ENCODE results near the gene PRDM16. TPM values are rescaled to one million over a fixed set of nuclear protein-coding genes. Genes with fewer than 3 reads are reported as not detected.

The PRDM16 gene
- total RNA-seq, 1 experiment from 2014 or later = 1.6 TPM

GRCh38 chr1:3251807-3252428 is 182.9 kb downstream of the PRDM16 start:
- ATAC-seq = no peak
- Mint-ChIP-seq H3K4me1 (peaks cover 13% of the 10 kb centered on the region), H3K27ac (no peak overlapping the region), H3K36me3 (no peaks in the 10 kb centered on the region), H3K27me3 (ENCODE audit: low read depth) (peaks cover 18% of the 10 kb centered on the region), H3K4me3 (no peak overlapping the region), H3K9me3 (no peaks in the 10 kb centered on the region)
- CTCF ChIA-PET = interaction anchor here (1.2 kb wide), 1 partner anchor 172 kb away, joined by 5 read pairs; no protein-coding TSS in a partner anchor
- DNase-seq (ENCODE audit: low spot score) = no peak
- POLR2A ChIA-PET = no interaction called here
- TF ChIP-seq GABPB1 (CRISPR knock-in tag; IDR thresholded peaks at IDR 0.05) (no peak), IRF1 (CRISPR knock-in tag; IDR thresholded peaks at IDR 0.05) (no peak), ZNF423 (CRISPR knock-in tag; IDR thresholded peaks at IDR 0.05) (no peak), RELA (CRISPR knock-in tag; IDR thresholded peaks at IDR 0.05; ENCODE audit: borderline replicate concordance) (no peak)

GRCh38 chr1:3255680-3256079 is 186.7 kb downstream of the PRDM16 start:
- Mint-ChIP-seq H3K36me3 (peaks cover 4% of the 10 kb centered on the region), H3K4me3 (no peak overlapping the region), H3K4me1 (no peaks in the 10 kb centered on the region), H3K9me3 (peaks cover 5% of the 10 kb centered on the region), H3K27me3 (ENCODE audit: low read depth) (no peaks in the 10 kb centered on the region), H3K27ac (no peak overlapping the region)
- TF ChIP-seq ZSCAN18 (CRISPR knock-in tag; IDR thresholded peaks at IDR 0.05) (no peak), PRRX2 (CRISPR knock-in tag; IDR thresholded peaks at IDR 0.05) (no peak), AFF4 (CRISPR knock-in tag; IDR thresholded peaks at IDR 0.05; ENCODE audit: borderline replicate concordance) (no peak), RORB (CRISPR knock-in tag; IDR thresholded peaks at IDR 0.05) (no peak), OVOL2 (CRISPR knock-in tag; IDR thresholded peaks at IDR 0.05; ENCODE audit: borderline replicate concordance) (no peak), PRDM15 (CRISPR knock-in tag; IDR thresholded peaks at IDR 0.05) (no peak), ZNF219 (CRISPR knock-in tag; IDR thresholded peaks at IDR 0.05; ENCODE audit: borderline replicate concordance) (no peak), RELA (CRISPR knock-in tag; IDR thresholded peaks at IDR 0.05; ENCODE audit: borderline replicate concordance) (no peak), ZNF416 (CRISPR knock-in tag; IDR thresholded peaks at IDR 0.05) (no peak)
- POLR2A ChIA-PET = no interaction called here
- CTCF ChIA-PET = no interaction called here
- no peak for ATAC-seq
- DNase-seq (ENCODE audit: low spot score) = no peak

GRCh38 chr1:3257788-3258187 is 188.8 kb downstream of the PRDM16 start:
- no peaks in the 10 kb centered on the region for H3K4me1 Mint-ChIP-seq
- peaks cover 6% of the 10 kb centered on the region for H3K9me3 Mint-ChIP-seq
- no peaks in the 10 kb centered on the region for H3K27me3 Mint-ChIP-seq (ENCODE audit: low read depth)
- no peak overlapping the region for H3K27ac Mint-ChIP-seq
- CTCF ChIA-PET = no interaction called here
- H3K4me3 Mint-ChIP-seq = no peak overlapping the region
- no peak for ATAC-seq
- no peak for DNase-seq (ENCODE audit: low spot score)
- POLR2A ChIA-PET = no interaction called here
- peaks cover 4% of the 10 kb centered on the region for H3K36me3 Mint-ChIP-seq
- TF ChIP-seq ZNF121 (CRISPR knock-in tag; IDR thresholded peaks at IDR 0.05) = no peak
- TF ChIP-seq ESRRA (CRISPR knock-in tag; IDR thresholded peaks at IDR 0.05; ENCODE audit: borderline replicate concordance) = no peak
- no peak for TF ChIP-seq CREM (CRISPR knock-in tag; IDR thresholded peaks at IDR 0.05)
- TF ChIP-seq HMGA2 (CRISPR knock-in tag; IDR thresholded peaks at IDR 0.05) = no peak
- TF ChIP-seq RELA (CRISPR knock-in tag; IDR thresholded peaks at IDR 0.05; ENCODE audit: borderline replicate concordance) = no peak
- TF ChIP-seq IRF2 (CRISPR knock-in tag; IDR thresholded peaks at IDR 0.05; ENCODE audit: borderline replicate concordance, low read depth) = no peak
- TF ChIP-seq USF1 (CRISPR knock-in tag; IDR thresholded peaks at IDR 0.05) = no peak
- no peak for TF ChIP-seq ERG (CRISPR knock-in tag; IDR thresholded peaks at IDR 0.05)
- TF ChIP-seq NFE2L1 (CRISPR knock-in tag; IDR thresholded peaks at IDR 0.05) = no peak
